ENCODE measurements around the gene DTNBP1. TPM values are rescaled to one million over a fixed set of nuclear protein-coding genes. Genes with fewer than 3 reads are reported as not detected.

DTNBP1 gene
- total and polyA plus RNA-seq, 5 experiments from 2014 or later, result 23.1 to 41.5 (median 32.5) TPM

- no peak for ATAC-seq
- DNase-seq, result no peak
- H3K4me1 Mint-ChIP-seq, result peaks cover 1 to 23% (median 4%) of the 10 kb centered on the region in 4 donors
- POLR2A ChIA-PET, result no interaction called here
- no peak overlapping the region for H3K27ac Mint-ChIP-seq
- peaks cover 0 to 16% (median 7%) of the 10 kb centered on the region in 9 donors for H3K9me3 Mint-ChIP-seq
- no peaks in the 10 kb centered on the region for H3K27me3 Mint-ChIP-seq
- no peak overlapping the region for H3K4me3 Mint-ChIP-seq
- H3K36me3 Mint-ChIP-seq, result peaks cover 46 to 79% (median 76%) of the 10 kb centered on the region in 3 donors
Observed at GRCh38 chr6:15638373-15638772, 24.5 kb downstream of the DTNBP1 start.

DNA sequence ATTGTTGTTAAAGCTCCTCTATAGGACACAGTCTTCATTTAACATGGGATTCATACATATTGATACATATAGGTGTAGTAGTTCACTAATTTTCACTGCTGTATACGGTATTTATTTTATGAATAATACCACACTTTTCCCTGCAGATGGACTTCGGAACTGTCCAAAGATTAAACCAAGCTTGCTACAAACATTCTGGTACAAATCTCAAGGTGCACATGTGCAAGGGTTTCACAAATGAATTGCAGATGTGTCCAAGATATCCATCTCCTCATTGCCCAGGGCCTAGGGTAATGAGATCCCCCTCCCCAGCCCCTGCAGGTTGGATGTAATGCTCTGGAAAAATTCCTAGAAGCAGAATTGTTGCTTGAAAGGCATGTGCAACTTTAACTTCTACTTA is 31.4 kb downstream of the DTNBP1 start:
- Mint-ChIP-seq H3K4me1 (peaks cover 17 to 52% (median 44%) of the 10 kb centered on the region in 4 donors), H3K4me3 (no peak overlapping the region), H3K27ac (peak overlapping the region in 4 of 10 donors; percentile 6 to 53 (median 15)), H3K36me3 (peaks cover 14 to 40% (median 22%) of the 10 kb centered on the region in 3 donors), H3K27me3 (no peaks in the 10 kb centered on the region), H3K9me3 (peaks cover 0 to 3% (median 0%) of the 10 kb centered on the region in 9 donors)
- ATAC-seq (no peak), DNase-seq (no peak)
- POLR2A ChIA-PET, result interaction anchor here (0.6 kb wide), 1 partner anchor 861 kb away, joined by 6 read pairs; no protein-coding TSS in a partner anchor

DNA sequence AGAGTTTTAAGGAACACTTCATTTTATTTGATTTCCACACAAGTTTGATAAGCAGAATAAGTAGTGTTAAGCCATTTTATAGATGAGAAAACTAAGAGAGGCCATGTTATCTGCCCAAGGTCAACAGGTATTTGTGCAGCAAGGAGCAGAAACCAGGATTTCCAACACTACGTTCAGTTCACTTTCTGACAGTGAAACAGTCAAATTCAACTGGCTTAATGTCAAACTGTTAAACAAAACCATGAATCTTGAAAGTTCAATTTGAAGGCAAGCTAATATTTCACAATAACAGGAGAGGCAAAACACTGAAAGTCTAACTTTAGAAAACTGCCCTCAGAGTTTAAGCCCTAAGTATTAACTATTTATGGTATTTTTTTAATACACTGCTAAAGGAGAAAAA is 32.6 kb downstream of the DTNBP1 start:
- Mint-ChIP-seq H3K4me1 (peaks cover 21 to 56% (median 54%) of the 10 kb centered on the region in 4 donors), H3K27me3 (no peaks in the 10 kb centered on the region), H3K9me3 (no peaks in the 10 kb centered on the region), H3K36me3 (peaks cover 6 to 36% (median 11%) of the 10 kb centered on the region in 3 donors), H3K4me3 (no peak overlapping the region), H3K27ac (peak overlapping the region in 4 of 10 donors; percentile 23 to 55 (median 34))
- POLR2A ChIA-PET, result no interaction called here
- no peak for DNase-seq
- no peak for ATAC-seq

- Mint-ChIP-seq H3K27me3 (no peaks in the 10 kb centered on the region), H3K4me3 (peak overlapping the region in 1 of 10 donors; percentile 23), H3K27ac (peak overlapping the region in 1 of 10 donors; percentile 55), H3K4me1 (peaks cover 21 to 56% (median 53%) of the 10 kb centered on the region in 4 donors), H3K9me3 (no peaks in the 10 kb centered on the region), H3K36me3 (peaks cover 1 to 35% (median 5%) of the 10 kb centered on the region in 3 donors)
- POLR2A ChIA-PET, result no interaction called here
- DNase-seq (no peak), ATAC-seq (no peak)
Observed at GRCh38 chr6:15629487-15629886, 33.3 kb downstream of the DTNBP1 start.

- peak overlapping the region in 8 of 10 donors; percentile 12 to 63 (median 49) for H3K4me3 Mint-ChIP-seq
- peak in 4 of 10 donors; percentile 11 to 56 (median 34) for DNase-seq
- H3K27ac Mint-ChIP-seq, result peak overlapping the region; percentile 3 to 87 (median 77)
- H3K4me1 Mint-ChIP-seq, result peaks cover 21 to 59% (median 54%) of the 10 kb centered on the region in 4 donors
- POLR2A ChIA-PET, result no interaction called here
- no peaks in the 10 kb centered on the region for H3K27me3 Mint-ChIP-seq
- no peaks in the 10 kb centered on the region for H3K9me3 Mint-ChIP-seq
- peaks cover 0 to 32% (median 0%) of the 10 kb centered on the region in 3 donors for H3K36me3 Mint-ChIP-seq
- ATAC-seq, result peak; percentile 57 to 93
Observed at GRCh38 chr6:15628499-15629131, 34.2 kb downstream of the DTNBP1 start.

DNA sequence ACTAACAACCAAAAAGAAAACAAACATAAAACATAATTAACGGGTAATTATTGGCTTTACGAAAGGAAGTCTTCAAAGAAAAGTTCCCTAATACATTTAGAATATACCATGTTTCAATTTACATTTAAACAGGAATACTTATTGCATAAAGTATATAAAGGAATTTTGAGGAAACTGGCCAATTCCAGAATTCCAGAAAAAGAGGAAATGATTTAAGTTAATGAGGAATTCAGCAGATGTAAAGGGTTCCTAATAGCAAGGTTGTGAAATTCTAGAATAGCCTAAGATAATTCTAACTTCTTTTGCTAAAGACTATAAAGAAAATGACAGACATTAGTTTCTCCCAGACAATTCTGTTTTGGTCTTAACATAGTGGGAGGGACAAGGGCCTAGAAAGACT is 35.0 kb downstream of the DTNBP1 start:
- Mint-ChIP-seq H3K27me3 (no peaks in the 10 kb centered on the region), H3K27ac (peak overlapping the region in 7 of 10 donors; percentile 27 to 84 (median 61))

GRCh38 chr6:15626878-15627674 is 35.8 kb downstream of the DTNBP1 start:
- Mint-ChIP-seq H3K4me1 (peaks cover 19 to 68% (median 50%) of the 10 kb centered on the region in 4 donors), H3K9me3 (no peaks in the 10 kb centered on the region), H3K27ac (peak overlapping the region; percentile 5 to 80 (median 58)), H3K27me3 (no peaks in the 10 kb centered on the region), H3K4me3 (peak overlapping the region; percentile 12 to 44 (median 39)), H3K36me3 (peaks cover 0 to 25% (median 0%) of the 10 kb centered on the region in 3 donors)
- ATAC-seq, result no peak
- POLR2A ChIA-PET, result no interaction called here
- DNase-seq, result no peak

More for the DNA sequence above, 35.0 kb downstream of the DTNBP1 start:
- peak overlapping the region in 5 of 10 donors; percentile 14 to 63 (median 39) for H3K4me3 Mint-ChIP-seq
- DNase-seq (no peak), ATAC-seq (no peak)
- H3K9me3 Mint-ChIP-seq, result no peaks in the 10 kb centered on the region
- H3K4me1 Mint-ChIP-seq, result peaks cover 19 to 62% (median 49%) of the 10 kb centered on the region in 4 donors
- POLR2A ChIA-PET, result no interaction called here
- peaks cover 0 to 27% (median 0%) of the 10 kb centered on the region in 3 donors for H3K36me3 Mint-ChIP-seq

DNA sequence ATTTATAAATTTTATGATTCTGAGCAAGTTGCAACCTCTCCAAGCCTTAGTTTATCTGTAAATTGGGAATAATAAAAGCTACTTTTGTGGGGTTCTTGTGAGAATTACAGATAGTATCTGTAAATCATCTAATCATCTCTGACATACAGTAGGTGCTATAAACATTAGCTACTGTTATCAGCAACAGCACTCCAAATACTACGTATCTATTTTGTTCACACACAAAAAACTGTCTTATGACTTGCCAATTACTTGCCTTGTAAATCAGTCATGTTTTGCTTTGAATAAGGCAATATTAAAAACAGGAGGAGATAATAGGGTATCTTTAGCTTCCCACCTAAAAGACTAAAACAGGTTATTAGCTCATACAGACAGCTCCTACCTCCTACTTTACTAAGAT is 36.7 kb downstream of the DTNBP1 start:
- Mint-ChIP-seq H3K27ac (peak overlapping the region in 5 of 10 donors; percentile 1 to 80 (median 27)), H3K4me3 (peak overlapping the region in 1 of 10 donors; percentile 39), H3K27me3 (no peaks in the 10 kb centered on the region), H3K9me3 (no peaks in the 10 kb centered on the region), H3K4me1 (peaks cover 22 to 71% (median 53%) of the 10 kb centered on the region in 4 donors), H3K36me3 (peaks cover 0 to 27% (median 0%) of the 10 kb centered on the region in 3 donors)
- DNase-seq (no peak), ATAC-seq (no peak)
- POLR2A ChIA-PET, result no interaction called here

- peaks cover 20 to 61% (median 42%) of the 10 kb centered on the region in 4 donors for H3K4me1 Mint-ChIP-seq
- no peaks in the 10 kb centered on the region for H3K27me3 Mint-ChIP-seq
- DNase-seq (peak in 3 of 10 donors; percentile 23 to 38 (median 36)), ATAC-seq (no peak)
- peaks cover 0 to 4% (median 0%) of the 10 kb centered on the region in 9 donors for H3K9me3 Mint-ChIP-seq
- POLR2A ChIA-PET, result interaction anchor here (1.7 kb wide), 1 partner anchor 39 kb away, joined by 4 read pairs; no protein-coding TSS in a partner anchor
- no peak overlapping the region for H3K4me3 Mint-ChIP-seq
- peak overlapping the region in 1 of 10 donors; percentile 20 for H3K27ac Mint-ChIP-seq
- H3K36me3 Mint-ChIP-seq, result peaks cover 0 to 32% (median 0%) of the 10 kb centered on the region in 3 donors
Observed at GRCh38 chr6:15623276-15624116, 39.3 kb downstream of the DTNBP1 start.

GRCh38 chr6:15622045-15622740 is 40.6 kb downstream of the DTNBP1 start:
- ATAC-seq (no peak), DNase-seq (no peak)
- Mint-ChIP-seq H3K9me3 (peaks cover 0 to 6% (median 0%) of the 10 kb centered on the region in 9 donors), H3K4me3 (peak overlapping the region in 1 of 10 donors; percentile 13), H3K4me1 (peaks cover 14 to 60% (median 39%) of the 10 kb centered on the region in 4 donors), H3K36me3 (peaks cover 0 to 27% (median 0%) of the 10 kb centered on the region in 3 donors), H3K27me3 (no peaks in the 10 kb centered on the region), H3K27ac (peak overlapping the region in 4 of 10 donors; percentile 3 to 68 (median 51))
- POLR2A ChIA-PET, result no interaction called here

DNA sequence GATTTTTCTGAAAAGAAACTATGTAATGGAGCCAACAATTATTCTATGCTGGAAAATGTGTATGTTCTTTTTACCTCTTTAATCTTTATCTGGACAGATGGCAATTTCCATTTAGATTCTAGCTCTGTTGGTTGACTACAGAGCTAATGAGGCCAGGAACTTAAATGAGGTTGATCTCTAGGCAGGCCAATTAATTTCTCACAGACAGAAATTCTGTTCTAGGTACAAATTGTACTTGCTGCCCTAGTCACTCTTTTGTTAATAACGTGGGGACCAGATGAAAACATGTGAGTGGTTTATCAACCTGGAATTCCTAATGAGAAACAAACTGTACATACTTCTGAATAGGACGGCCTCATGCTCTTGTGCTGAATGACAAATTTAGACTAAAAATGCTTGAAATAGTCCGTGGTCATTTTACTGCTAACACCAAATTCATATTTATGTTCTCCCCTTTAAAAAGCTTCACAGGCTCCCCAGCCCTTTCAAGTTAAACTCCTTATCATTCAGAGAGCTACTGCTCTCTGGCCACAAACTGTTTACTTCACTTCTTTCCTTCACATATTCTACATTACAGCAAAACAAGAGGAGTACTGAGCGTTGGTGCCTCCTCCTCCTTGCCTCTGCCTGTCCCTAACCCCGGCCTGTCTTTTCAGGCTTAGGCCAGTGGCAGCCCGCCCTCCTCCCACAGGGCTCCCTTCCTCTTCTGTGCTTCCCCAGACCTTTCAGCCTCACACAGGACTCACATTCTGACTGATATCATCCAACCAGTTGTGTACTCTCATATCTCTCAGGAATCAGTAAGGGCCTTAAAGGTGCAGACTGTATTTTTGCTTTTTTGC is 41.4 kb downstream of the DTNBP1 start:
- H3K9me3 Mint-ChIP-seq, result peaks cover 0 to 6% (median 0%) of the 10 kb centered on the region in 9 donors
- no peaks in the 10 kb centered on the region for H3K27me3 Mint-ChIP-seq
- H3K27ac Mint-ChIP-seq, result peak overlapping the region in 4 of 10 donors; percentile 3 to 68 (median 51)
- ATAC-seq (no peak), DNase-seq (no peak)
- POLR2A ChIA-PET, result no interaction called here
- H3K4me3 Mint-ChIP-seq, result peak overlapping the region in 1 of 10 donors; percentile 13
- peaks cover 9 to 59% (median 36%) of the 10 kb centered on the region in 4 donors for H3K4me1 Mint-ChIP-seq
- H3K36me3 Mint-ChIP-seq, result peaks cover 0 to 27% (median 0%) of the 10 kb centered on the region in 3 donors
